NOMO-1 treated with dmso at 0.1 percent for 144 hours (cell line): Measurements from ENCODE around the gene CHL1.

ENCODE experiments used
- DNase-seq: peaks from one replicate; lab custom pipeline; 2025; ENCODE audit not compliant: unreplicated experiment; lab: John Stamatoyannopoulos, UW

The CHL1 gene

GRCh38 chr3:217948-218347 lies 21.4 kb downstream of the CHL1 start:
- DNase-seq: no peak

- DNase-seq: no peak
These were observed 32.0 kb downstream of the CHL1 start for GRCh38 chr3:228442-229182.

GRCh38 chr3:229183-229661 lies 32.7 kb downstream of the CHL1 start:
- DNase-seq: no peak

GRCh38 chr3:236881-237280 lies 40.3 kb downstream of the CHL1 start:
- DNase-seq: no peak

- no peak for DNase-seq
These were observed 46.2 kb downstream of the CHL1 start for GRCh38 chr3:242602-243355.

- no peak for DNase-seq
These were observed 46.8 kb downstream of the CHL1 start for GRCh38 chr3:243356-243725.

GRCh38 chr3:244041-244440 lies 47.5 kb downstream of the CHL1 start:
- DNase-seq: no peak

- no peak for DNase-seq
These were observed 51.4 kb downstream of the CHL1 start for GRCh38 chr3:247916-248315.

GRCh38 chr3:248864-249520 lies 52.4 kb downstream of the CHL1 start:
- no peak for DNase-seq

- no peak for DNase-seq
These were observed 53.2 kb downstream of the CHL1 start for GRCh38 chr3:249587-250262.

GRCh38 chr3:256501-256900 lies 59.9 kb downstream of the CHL1 start:
- DNase-seq: no peak

- no peak for DNase-seq
These were observed 61.3 kb downstream of the CHL1 start for GRCh38 chr3:257826-258225.

GRCh38 chr3:260898-261297 lies 64.3 kb downstream of the CHL1 start:
- no peak for DNase-seq

- DNase-seq: no peak
These were observed 66.8 kb downstream of the CHL1 start for GRCh38 chr3:263393-263792.

- no peak for DNase-seq
These were observed 68.0 kb downstream of the CHL1 start for GRCh38 chr3:264394-265156.

- no peak for DNase-seq
These were observed 70.5 kb downstream of the CHL1 start for GRCh38 chr3:267101-267500.

GRCh38 chr3:270688-271087 lies 74.1 kb downstream of the CHL1 start:
- no peak for DNase-seq

GRCh38 chr3:274927-275326 lies 78.4 kb downstream of the CHL1 start:
- DNase-seq: no peak

- DNase-seq: no peak
These were observed 81.3 kb downstream of the CHL1 start for GRCh38 chr3:277873-278272.

- no peak for DNase-seq
These were observed 81.9 kb downstream of the CHL1 start for GRCh38 chr3:278300-279064.
